H1 (cell line): Measurements from ENCODE around the gene RAPGEF1. TPM values are rescaled to one million over a fixed set of nuclear protein-coding genes. Genes with fewer than 3 reads are reported as not detected.

Experiments
- CTCF ChIA-PET: fragments of 300-600 bp; sonication (Branson Sonifier 250); formaldehyde crosslinking; loops from one replicate; lab custom pipeline; 2021; ENCODE audit not compliant: partially characterized antibody; lab: Charles Lee
- POLR2A ChIA-PET: fragments of 300-600 bp; sonication (Branson Sonifier 250); formaldehyde crosslinking; loops from one replicate; lab custom pipeline; 2021; ENCODE audit warnings: inconsistent platforms; ENCODE audit not compliant: partially characterized antibody; lab: Charles Lee
- DNase-seq, 2 experiments: peaks; one replicate each; pipeline versions ENCODE4 v3.0.0 to v3.0.0-alpha.2; 2010 to 2022; ENCODE audit warnings: low spot score in 2 of 2, low read depth in 1 of 2, mixed read lengths in 1 of 2
- FAIRE-seq: peaks from 2 replicates; lab custom pipeline; 2011; peaks lifted over from hg19 to GRCh38; lab: Jason Lieb, UNC
- H2AFZ ChIP-seq: 2 replicates; pipeline ENCODE4 v1.8.1; 2012; ENCODE audit warnings: low read length, inconsistent platforms
- H2AK5ac ChIP-seq: 2 replicates; pipeline ENCODE4 v1.6.1; 2013; ENCODE audit warnings: low read depth, low read length
- H2BK120ac ChIP-seq: replicated peaks from 2 replicates; pipeline ENCODE3; 2013; ENCODE audit warnings: low read depth, low read length, inconsistent platforms
- H2BK12ac ChIP-seq: 2 replicates; pipeline ENCODE4 v1.6.1; 2013; ENCODE audit warnings: low read depth, low read length
- H2BK15ac ChIP-seq: 2 replicates; pipeline ENCODE4 v1.6.1; 2013; ENCODE audit warnings: low read length
- H2BK20ac ChIP-seq: 2 replicates; pipeline ENCODE4 v1.6.1; 2013; ENCODE audit warnings: low read length
- H2BK5ac ChIP-seq: 2 replicates; pipeline ENCODE4 v1.6.1; 2013; ENCODE audit warnings: low read depth, low read length
- H3K14ac ChIP-seq: 2 replicates; pipeline ENCODE4 v1.6.1; 2013; ENCODE audit warnings: inconsistent platforms; ENCODE audit not compliant: insufficient read length
- H3K18ac ChIP-seq: 2 replicates; pipeline ENCODE4 v1.6.1; 2013; ENCODE audit warnings: low read length; ENCODE audit errors: extremely low read depth
- H3K23ac ChIP-seq: 2 replicates; pipeline ENCODE4 v1.6.1; 2013; ENCODE audit warnings: inconsistent platforms; ENCODE audit not compliant: insufficient read length
- H3K23me2 ChIP-seq: 2 replicates; pipeline ENCODE4 v1.6.1; 2013; ENCODE audit warnings: low read depth, low read length
- H3K27ac ChIP-seq: 2 replicates; pipeline ENCODE4 v1.6.1; 2011; ENCODE audit warnings: low read depth, low read length, inconsistent platforms
- H3K27me3 ChIP-seq, 4 experiments: replicated peaks in 1 of 4; 1 replicate in 1 of 4; 2 replicates in 3 of 4; pipeline versions ENCODE4 v1.6.1 to v1.8.1; 2011 to 2013; ENCODE audit warnings: low read length in 3 of 4, mild to moderate bottlenecking in 3 of 4, inconsistent platforms in 2 of 4, mixed read lengths in 2 of 4, moderate library complexity in 1 of 4; ENCODE audit not compliant: control insufficient read depth in 3 of 4, insufficient read depth in 3 of 4; ENCODE audit errors: extremely low read depth in 1 of 4
- H3K36me3 ChIP-seq, 4 experiments: 2 replicates each; pipeline versions ENCODE4 v1.6.1 to v1.8.1; 2011 to 2013; ENCODE audit warnings: mild to moderate bottlenecking in 4 of 4, low read length in 3 of 4, moderate library complexity in 2 of 4, control low read depth in 1 of 4, inconsistent platforms in 1 of 4; ENCODE audit not compliant: insufficient read depth in 4 of 4, control insufficient read depth in 2 of 4
- H3K4ac ChIP-seq: replicated peaks from 2 replicates; pipeline ENCODE3; 2013; ENCODE audit warnings: low read length, low read depth, mixed read lengths, inconsistent platforms; ENCODE audit not compliant: insufficient read length
- H3K4me1 ChIP-seq, 4 experiments: replicated peaks in 1 of 4; 1 replicate in 1 of 4; 2 replicates in 3 of 4; pipeline versions ENCODE4 v1.6.1 to v1.8.1; 2011 to 2013; ENCODE audit warnings: low read length in 3 of 4, inconsistent platforms in 2 of 4, mixed read lengths in 1 of 4; ENCODE audit not compliant: insufficient read depth in 4 of 4, control insufficient read depth in 3 of 4
- H3K4me2 ChIP-seq, 2 experiments: 2 replicates each; pipeline versions ENCODE4 v1.6.1 to v1.8.1; 2011 to 2013; ENCODE audit warnings: low read depth in 2 of 2, low read length in 2 of 2, control low read depth in 1 of 2, inconsistent platforms in 1 of 2, mild to moderate bottlenecking in 1 of 2; ENCODE audit not compliant: insufficient read depth in 1 of 2
- H3K4me3 ChIP-seq, 4 experiments: fragments of 200-600, 300-600 bp in 1 of 4; sonication (generic), shearing (Covaris generic), sonication (Bioruptor Twin) in 1 of 4; 2 replicates each; pipeline versions ENCODE4 v1.5.1 to v1.8.1; 2011 to 2016; ENCODE audit warnings: low read length in 4 of 4, low read depth in 3 of 4, control low read depth in 2 of 4, inconsistent platforms in 2 of 4, mild to moderate bottlenecking in 2 of 4, mixed read lengths in 1 of 4, moderate library complexity in 1 of 4; ENCODE audit not compliant: insufficient read depth in 2 of 4; ENCODE audit errors: extremely low read depth in 1 of 4
- H3K56ac ChIP-seq: replicated peaks from 2 replicates; pipeline ENCODE3; 2013; ENCODE audit warnings: low read depth, mild to moderate bottlenecking, mixed read lengths, low read length, inconsistent platforms; ENCODE audit not compliant: insufficient read length
- H3K79me1 ChIP-seq: 2 replicates; pipeline ENCODE4 v1.6.1; 2013; ENCODE audit warnings: low read depth, low read length, control low read depth
- H3K79me2 ChIP-seq, 2 experiments: 2 replicates each; pipeline versions ENCODE4 v1.6.1 to v1.8.1; 2012 to 2013; ENCODE audit warnings: low read length in 2 of 2, mild to moderate bottlenecking in 2 of 2, inconsistent platforms in 1 of 2; ENCODE audit not compliant: insufficient read depth in 2 of 2, control insufficient read depth in 1 of 2
- H3K9ac ChIP-seq, 4 experiments: replicated peaks in 1 of 4; 1 replicate in 1 of 4; 2 replicates in 3 of 4; pipeline versions ENCODE4 v1.6.1 to v1.8.1; 2011 to 2013; ENCODE audit warnings: low read depth in 3 of 4, low read length in 3 of 4, control low read depth in 2 of 4, mild to moderate bottlenecking in 2 of 4, moderate library complexity in 2 of 4, inconsistent platforms in 1 of 4; ENCODE audit errors: extremely low read depth in 1 of 4
- H3K9me3 ChIP-seq, 2 experiments: 2 replicates each; pipeline versions ENCODE4 v1.6.1 to v1.8.1; 2012 to 2013; ENCODE audit warnings: mild to moderate bottlenecking in 2 of 2, moderate library complexity in 2 of 2, control low read depth in 1 of 2, inconsistent platforms in 1 of 2, low read depth in 1 of 2, low read length in 1 of 2, mixed read lengths in 1 of 2; ENCODE audit not compliant: insufficient read depth in 2 of 2
- H4K20me1 ChIP-seq, 2 experiments: replicated peaks in 1 of 2; 2 replicates each; pipeline versions ENCODE3 to v1.8.1; 2011 to 2013; ENCODE audit warnings: inconsistent platforms in 2 of 2, low read length in 2 of 2, mild to moderate bottlenecking in 1 of 2; ENCODE audit not compliant: insufficient read depth in 2 of 2, control insufficient read depth in 1 of 2
- H4K5ac ChIP-seq: 2 replicates; pipeline ENCODE4 v1.6.1; 2013; ENCODE audit warnings: low read length, low read depth, mixed read lengths, inconsistent platforms; ENCODE audit not compliant: insufficient read length
- H4K8ac ChIP-seq: 2 replicates; pipeline ENCODE4 v1.8.0; 2013; ENCODE audit warnings: mild to moderate bottlenecking, moderate library complexity, low read length, inconsistent platforms; ENCODE audit not compliant: insufficient read depth; ENCODE audit errors: extremely low read depth
- H4K91ac ChIP-seq: replicated peaks from 2 replicates; pipeline ENCODE3; 2013; ENCODE audit warnings: low read length, mixed read lengths, inconsistent platforms; ENCODE audit not compliant: insufficient read length
- CHD1 ChIP-seq: IDR thresholded peaks from 2 replicates; pipeline ENCODE4 v1.6.1; 2012; ENCODE audit warnings: low read depth, low read length, improper control_type of control experiment
- RAD21 ChIP-seq, 2 experiments: IDR thresholded peaks in 1 of 2; conservative IDR thresholded peaks in 1 of 2; 2 replicates each; pipeline ENCODE4 v1.6.1; 2011; ENCODE audit warnings: low read depth in 2 of 2, low read length in 2 of 2, improper control_type of control experiment in 1 of 2, inconsistent platforms in 1 of 2, mild to moderate bottlenecking in 1 of 2, moderate library complexity in 1 of 2
- SIX5 ChIP-seq: IDR thresholded peaks from 2 replicates; pipeline ENCODE4 v1.6.1; 2011; ENCODE audit warnings: mild to moderate bottlenecking, low read depth, low read length
- WGBS, 2 experiments: shearing (Covaris generic) in 1 of 2; methylation state at CpG; one replicate each; pipeline versions ENCODE4 v1.1.6 to v1.1.7; 2013 to 2015; ENCODE audit warnings: low lambda C conversion rate in 2 of 2, mixed read lengths in 2 of 2, inconsistent platforms in 1 of 2, low coverage in 1 of 2, missing lambda C conversion rate in 1 of 2; ENCODE audit not compliant: insufficient replicate concordance in 2 of 2, insufficient coverage in 1 of 2, insufficient read length in 1 of 2; ENCODE audit errors: extremely low coverage in 1 of 2, missing lambda C conversion rate in 1 of 2; 5-methylcytosine and 5-hydroxymethylcytosine counted together
- polyA plus RNA-seq, 7 experiments: library from polyadenylated mRNA; depleted of rRNA in 3 of 7; stranded (reverse) in 5 of 7; unstranded in 2 of 7; fragments of >200 nt in 5 of 7; fragments of 200-250 nt in 2 of 7; gene quantifications; 1 replicate in 5 of 7; 2 replicates in 1 of 7; 4 replicates in 1 of 7; pipeline versions ENCODE4 v1.2.1 to v1.2.3, GENCODE V29; 2011 to 2013; ENCODE audit warnings: missing spikeins in 2 of 7, mixed read lengths in 2 of 7
- total RNA-seq: library from RNA; stranded (reverse); fragmentation: NEBNext Ultra II Directional; extraction: Animal tissue kit (Norgen Biotek cat#: 25700); gene quantifications from 2 replicates; pipeline ENCODE4 v1.2.1, GENCODE V29; 2021

RAPGEF1 gene
- total and polyA plus RNA-seq, 2 of the 8 experiments (the other 6 are each of a cell fraction or from before 2014, with no cell fraction given): 29.7 to 78.9 TPM

GRCh38 chr9:131788851-131789250 lies 49.0 kb upstream of the RAPGEF1 start:
- H3K4me2 ChIP-seq: no peak overlapping the region
- no peaks in the 10 kb centered on the region for H3K36me3 ChIP-seq
- H2BK5ac ChIP-seq: no peak overlapping the region
- H4K20me1 ChIP-seq: no peaks in the 10 kb centered on the region
- no peak overlapping the region for H3K56ac ChIP-seq
- no peak overlapping the region for H3K27ac ChIP-seq
- H3K9ac ChIP-seq: no peak overlapping the region
- DNase-seq (no peak), FAIRE-seq (no peak)
- H2BK15ac ChIP-seq: no peak overlapping the region
- ChIA-PET CTCF (interaction anchor here (0.9 to 1.3 kb wide), 4 partner anchors 15 to 395 kb away, joined by 3 read pairs; no protein-coding TSS in a partner anchor), POLR2A (no interaction called here)
- H4K5ac ChIP-seq: no peak overlapping the region
- no peak overlapping the region for H3K18ac ChIP-seq
- no peak overlapping the region for H2BK12ac ChIP-seq
- 44% methylated on average over 1 of the region's 1 CpG; no CpG with 5 or more reads in 1 of the 2 experiments for WGBS, 2 experiments
- H3K23me2 ChIP-seq: no peaks in the 10 kb centered on the region
- no peak overlapping the region for H3K4ac ChIP-seq
- no peak overlapping the region for H2BK120ac ChIP-seq
- H3K4me3 ChIP-seq: no peak overlapping the region
- TF ChIP-seq CHD1: no peak
- no peak for TF ChIP-seq RAD21 (IDR thresholded peaks at IDR 0.05 in 1 of 2, conservative IDR thresholded peaks at IDR 0.05 in 1 of 2; ENCODE audit: low read depth in 2 of 2, low read length in 2 of 2)
- no peak for TF ChIP-seq SIX5
- TF ChIP-seq, all 59 proteins: peak for 0
- H3K14ac ChIP-seq: no peak overlapping the region
- H2AFZ ChIP-seq: no peak overlapping the region
- H4K91ac ChIP-seq: no peak overlapping the region
- no peaks in the 10 kb centered on the region for H3K27me3 ChIP-seq
- H3K79me2 ChIP-seq: no peaks in the 10 kb centered on the region
- no peak overlapping the region for H2AK5ac ChIP-seq
- H2BK20ac ChIP-seq: no peak overlapping the region
- H3K23ac ChIP-seq: no peak overlapping the region
- H3K4me1 ChIP-seq: peaks cover 0 to 7% (median 1%) of the 10 kb centered on the region in 4 experiments; a peak in 4 of 7 replicates
- peaks cover 0 to 9% of the 10 kb centered on the region in 2 experiments; a peak in 2 of 4 replicates for H3K9me3 ChIP-seq
- H3K79me1 ChIP-seq: no peaks in the 10 kb centered on the region
- H4K8ac ChIP-seq: no peak overlapping the region
